ENCODE data around the gene TMEM151B. TPM values are rescaled to one million over a fixed set of nuclear protein-coding genes. Genes with fewer than 3 reads are reported as not detected.

The TMEM151B gene
- total and polyA plus RNA-seq, 2 of the 13 experiments (the other 11 are each of a cell fraction or from before 2014, with no cell fraction given): not detected

- in situ Hi-C loops (cut with HindIII; ENCODE audit: extremely low pct_ligation_motif_present, low pct_unique_long_range_greater_than_20kb) (loop anchor here (5.0 kb wide), 1 partner anchor 51 kb away; no protein-coding TSS in a partner anchor), intact Hi-C loops (cut with micrococcal nuclease; ENCODE audit: unreplicated experiment) (no loop called here)
- Histone ChIP-seq H3K9me3 (ENCODE audit: low read length) (no peaks in the 10 kb centered on the region), H3K36me3 (replicated peaks in 1 of 2; ENCODE audit: control insufficient read depth in 1 of 2, insufficient read depth in 2 of 2, low read length in 2 of 2) (no peaks in the 10 kb centered on the region; a peak in 2 of 5 replicates), H3K9ac (ENCODE audit: insufficient read depth, low read depth, low read length) (peak within 1 kb of the TSS; percentile 66), H3K4me2 (ENCODE audit: low read depth, low read length) (peak within 1 kb of the TSS; percentile 99), H3K79me2 (ENCODE audit: insufficient read depth, low read length) (peaks cover 17% of the 10 kb centered on the region), H3K27ac (ENCODE audit: extremely low read length, insufficient read depth, low read length) (peak within 1 kb of the TSS; percentile 72), H3K4me3 (replicated peaks in 1 of 3; ENCODE audit: insufficient read depth in 1 of 3, low read depth in 2 of 3, low read length in 3 of 3) (peak within 1 kb of the TSS; percentile 54 to 76 (median 56)), H3K4me1 (ENCODE audit: insufficient read depth, low read length) (peaks cover 80% of the 10 kb centered on the region), H4K20me1 (ENCODE audit: insufficient read depth, low read length) (no peaks in the 10 kb centered on the region), H3K27me3 (ENCODE audit: control insufficient read depth in 1 of 2, insufficient read depth in 2 of 2, low read length in 2 of 2) (0 out of 5 replicates have a peak, but pooled peaks cover 0 to 1% of the 10 kb centered on the region in 2 experiments), H2AFZ (ENCODE audit: low read length) (no peak within 1 kb of the TSS)
- DNase-seq (ENCODE audit: low spot score): peak; percentile 74
- ATAC-seq: peak; percentile 69
- no TSS peak for BruUV-seq (replicated peaks)
- FAIRE-seq: no peak
- ChIA-PET POLR2A (interaction anchor here (0.7 to 4.4 kb wide), 13 partner anchors 10 to 126 kb away, joined by 3 to 61 read pairs (median 6); partner anchors contain the start of genes HSP90AB1 and SLC35B2), CTCF (ENCODE audit: low intra/inter-chr PET ratio, low total read pairs) (interaction anchor here (1.1 to 3.2 kb wide), 2 partner anchors 11 to 71 kb away, joined by 3 to 18 read pairs; no protein-coding TSS in a partner anchor)
- WGBS (ENCODE audit: low lambda C conversion rate): 0% methylated on average over 24 of the region's 73 CpGs
- no peak for TF ChIP-seq ATF1 (CRISPR knock-in tag; IDR thresholded peaks at IDR 0.05)
- TF ChIP-seq, protein P1, sequence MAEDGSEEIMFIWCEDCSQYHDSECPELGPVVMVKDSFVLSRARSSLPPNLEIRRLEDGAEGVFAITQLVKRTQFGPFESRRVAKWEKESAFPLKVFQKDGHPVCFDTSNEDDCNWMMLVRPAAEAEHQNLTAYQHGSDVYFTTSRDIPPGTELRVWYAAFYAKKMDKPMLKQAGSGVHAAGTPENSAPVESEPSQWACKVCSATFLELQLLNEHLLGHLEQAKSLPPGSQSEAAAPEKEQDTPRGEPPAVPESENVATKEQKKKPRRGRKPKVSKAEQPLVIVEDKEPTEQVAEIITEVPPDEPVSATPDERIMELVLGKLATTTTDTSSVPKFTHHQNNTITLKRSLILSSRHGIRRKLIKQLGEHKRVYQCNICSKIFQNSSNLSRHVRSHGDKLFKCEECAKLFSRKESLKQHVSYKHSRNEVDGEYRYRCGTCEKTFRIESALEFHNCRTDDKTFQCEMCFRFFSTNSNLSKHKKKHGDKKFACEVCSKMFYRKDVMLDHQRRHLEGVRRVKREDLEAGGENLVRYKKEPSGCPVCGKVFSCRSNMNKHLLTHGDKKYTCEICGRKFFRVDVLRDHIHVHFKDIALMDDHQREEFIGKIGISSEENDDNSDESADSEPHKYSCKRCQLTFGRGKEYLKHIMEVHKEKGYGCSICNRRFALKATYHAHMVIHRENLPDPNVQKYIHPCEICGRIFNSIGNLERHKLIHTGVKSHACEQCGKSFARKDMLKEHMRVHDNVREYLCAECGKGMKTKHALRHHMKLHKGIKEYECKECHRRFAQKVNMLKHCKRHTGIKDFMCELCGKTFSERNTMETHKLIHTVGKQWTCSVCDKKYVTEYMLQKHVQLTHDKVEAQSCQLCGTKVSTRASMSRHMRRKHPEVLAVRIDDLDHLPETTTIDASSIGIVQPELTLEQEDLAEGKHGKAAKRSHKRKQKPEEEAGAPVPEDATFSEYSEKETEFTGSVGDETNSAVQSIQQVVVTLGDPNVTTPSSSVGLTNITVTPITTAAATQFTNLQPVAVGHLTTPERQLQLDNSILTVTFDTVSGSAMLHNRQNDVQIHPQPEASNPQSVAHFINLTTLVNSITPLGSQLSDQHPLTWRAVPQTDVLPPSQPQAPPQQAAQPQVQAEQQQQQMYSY (CRISPR knock-in tag; IDR thresholded peaks at IDR 0.05): peak; percentile 46; the same call in 1 of the 2 replicates
- TF ChIP-seq, protein P2, sequence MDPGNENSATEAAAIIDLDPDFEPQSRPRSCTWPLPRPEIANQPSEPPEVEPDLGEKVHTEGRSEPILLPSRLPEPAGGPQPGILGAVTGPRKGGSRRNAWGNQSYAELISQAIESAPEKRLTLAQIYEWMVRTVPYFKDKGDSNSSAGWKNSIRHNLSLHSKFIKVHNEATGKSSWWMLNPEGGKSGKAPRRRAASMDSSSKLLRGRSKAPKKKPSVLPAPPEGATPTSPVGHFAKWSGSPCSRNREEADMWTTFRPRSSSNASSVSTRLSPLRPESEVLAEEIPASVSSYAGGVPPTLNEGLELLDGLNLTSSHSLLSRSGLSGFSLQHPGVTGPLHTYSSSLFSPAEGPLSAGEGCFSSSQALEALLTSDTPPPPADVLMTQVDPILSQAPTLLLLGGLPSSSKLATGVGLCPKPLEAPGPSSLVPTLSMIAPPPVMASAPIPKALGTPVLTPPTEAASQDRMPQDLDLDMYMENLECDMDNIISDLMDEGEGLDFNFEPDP (CRISPR knock-in tag; conservative IDR thresholded peaks at IDR 0.05): no peak
- TF ChIP-seq RXRA (CRISPR knock-in tag; IDR thresholded peaks at IDR 0.05): 0 out of 2 replicates have a peak, but pooled peaks have one; percentile 24
- peak; percentile 19; the same call in 1 of the 2 replicates for TF ChIP-seq E2F2 (CRISPR knock-in tag; IDR thresholded peaks at IDR 0.05; ENCODE audit: borderline replicate concordance)
- no peak; the same call in 1 of the 2 replicates for TF ChIP-seq ZNF782 (CRISPR knock-in tag; IDR thresholded peaks at IDR 0.05; ENCODE audit: borderline replicate concordance)
- TF ChIP-seq ELF1 (CRISPR knock-in tag; IDR thresholded peaks at IDR 0.05): no peak
- peak; percentile 24; the same call in 1 of the 2 replicates for TF ChIP-seq ZNF556 (CRISPR knock-in tag; IDR thresholded peaks at IDR 0.05; ENCODE audit: borderline replicate concordance)
Measured at GRCh38 chr6:44223319-44224028, 46.8 kb upstream of the TMEM151B start, which contains the start of gene SLC29A1. Gene SLC29A1 (plus strand): TSS chr6:44223595. CDS start chr6:44227314, 3,719 bp downstream.

Measured in HepG2 (cell line).